Measurements from ENCODE around the gene ARFRP1.
"Not testable (repeated sequence)": the region's sequence is repeated elsewhere in the genome, so short reads cannot be mapped to it uniquely, and the experiment has no call there.

The ARFRP1 gene

GRCh38 chr20:63671695-63672094 lies 36.1 kb downstream of the ARFRP1 start:
- not testable (repeated sequence) for H3K4me2 ChIP-seq (ENCODE audit: low read length); H3K56ac ChIP-seq (ENCODE audit: low read length); DNase-seq; H3K18ac ChIP-seq (ENCODE audit: low read length); H3K4ac ChIP-seq (ENCODE audit: low read depth, low read length); H3K9ac ChIP-seq (ENCODE audit: low read length); H3K79me1 ChIP-seq (ENCODE audit: low read length); H3K79me2 ChIP-seq (ENCODE audit: control insufficient read depth, insufficient read depth, low read length); H4K8ac ChIP-seq (ENCODE audit: low read depth, low read length); H2BK120ac ChIP-seq (ENCODE audit: low read depth, low read length); H2BK5ac ChIP-seq (ENCODE audit: low read length); H3K36me3 ChIP-seq (ENCODE audit: control insufficient read depth, insufficient read depth, low read length); H3K4me3 ChIP-seq (ENCODE audit: low read length); H3K23ac ChIP-seq (ENCODE audit: low read length); H2BK15ac ChIP-seq (replicated peaks; ENCODE audit: low read depth); H2AK5ac ChIP-seq (ENCODE audit: low read length); H3K4me1 ChIP-seq (ENCODE audit: control insufficient read depth, low read depth, low read length); H4K5ac ChIP-seq (ENCODE audit: low read length); H3K27me3 ChIP-seq (ENCODE audit: insufficient read depth, low read length, poor library complexity); H3K27ac ChIP-seq (ENCODE audit: low read depth, low read length)
- WGBS (ENCODE audit: extremely low coverage, insufficient coverage, low lambda C conversion rate), result no CpG with 5 or more reads among the region's 12 CpGs

DNA sequence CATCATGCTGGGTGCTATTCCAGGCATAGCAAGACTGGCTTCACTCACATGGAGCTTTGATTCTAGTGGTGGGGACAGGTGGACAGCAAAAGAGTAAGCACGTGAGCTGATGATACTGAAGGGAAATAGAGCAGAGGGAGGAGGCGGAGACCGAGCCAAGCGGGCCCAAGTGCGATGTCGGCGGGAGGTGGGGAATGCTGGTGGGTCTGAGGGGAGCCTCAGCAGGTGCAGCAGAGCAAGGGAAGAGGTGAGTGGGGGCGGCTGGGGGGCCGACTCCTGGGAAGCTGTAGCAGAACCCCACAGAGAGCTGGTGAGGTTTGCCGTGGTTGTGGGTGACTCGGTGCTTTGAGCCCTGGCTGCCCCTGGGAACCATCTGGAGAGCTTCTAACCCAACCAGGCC lies 39.4 kb downstream of the ARFRP1 start:
- WGBS (ENCODE audit: extremely low coverage, insufficient coverage, low lambda C conversion rate), result no CpG with 5 or more reads among the region's 11 CpGs
- no peak overlapping the region for H3K4me2 ChIP-seq (ENCODE audit: low read length)

GRCh38 chr20:63667858-63668257 lies 39.9 kb downstream of the ARFRP1 start:
- Histone ChIP-seq H3K9ac (ENCODE audit: low read length) (no peak overlapping the region), H4K5ac (ENCODE audit: low read length) (no peak overlapping the region), H3K56ac (ENCODE audit: low read length) (no peak overlapping the region), H3K18ac (ENCODE audit: low read length) (no peak overlapping the region), H3K23ac (ENCODE audit: low read length) (no peak overlapping the region), H2BK15ac (replicated peaks; ENCODE audit: low read depth) (no peak overlapping the region), H2AK5ac (ENCODE audit: low read length) (no peak overlapping the region), H3K4me1 (ENCODE audit: control insufficient read depth, low read depth, low read length) (no peaks in the 10 kb centered on the region), H3K79me1 (ENCODE audit: low read length) (no peaks in the 10 kb centered on the region), H3K4ac (ENCODE audit: low read depth, low read length) (no peak overlapping the region), H3K27ac (ENCODE audit: low read depth, low read length) (no peak overlapping the region), H3K79me2 (ENCODE audit: control insufficient read depth, insufficient read depth, low read length) (no peaks in the 10 kb centered on the region), H2BK5ac (ENCODE audit: low read length) (no peak overlapping the region), H3K4me2 (ENCODE audit: low read length) (no peak overlapping the region), H3K27me3 (ENCODE audit: insufficient read depth, low read length, poor library complexity) (no peaks in the 10 kb centered on the region), H4K8ac (ENCODE audit: low read depth, low read length) (no peak overlapping the region), H3K4me3 (ENCODE audit: low read length) (no peak overlapping the region), H2BK120ac (ENCODE audit: low read depth, low read length) (no peak overlapping the region), H3K36me3 (ENCODE audit: control insufficient read depth, insufficient read depth, low read length) (peaks cover 2% of the 10 kb centered on the region)
- DNase-seq, result no peak
- no CpG with 5 or more reads among the region's 16 CpGs for WGBS (ENCODE audit: extremely low coverage, insufficient coverage, low lambda C conversion rate)

More for the DNA sequence above, 39.4 kb downstream of the ARFRP1 start:
- H3K27ac ChIP-seq (ENCODE audit: low read depth, low read length), result no peak overlapping the region
- no peak overlapping the region for H3K18ac ChIP-seq (ENCODE audit: low read length)
- no peak overlapping the region for H3K23ac ChIP-seq (ENCODE audit: low read length)
- no peak overlapping the region for H2AK5ac ChIP-seq (ENCODE audit: low read length)
- no peak for DNase-seq
- H3K56ac ChIP-seq (ENCODE audit: low read length), result no peak overlapping the region
- H3K79me1 ChIP-seq (ENCODE audit: low read length), result no peaks in the 10 kb centered on the region
- H3K4me3 ChIP-seq (ENCODE audit: low read length), result no peak overlapping the region
- H3K36me3 ChIP-seq (ENCODE audit: control insufficient read depth, insufficient read depth, low read length), result peaks cover 2% of the 10 kb centered on the region
- no peak overlapping the region for H4K8ac ChIP-seq (ENCODE audit: low read depth, low read length)
- no peak overlapping the region for H2BK120ac ChIP-seq (ENCODE audit: low read depth, low read length)
- H2BK5ac ChIP-seq (ENCODE audit: low read length), result no peak overlapping the region
- H3K4me1 ChIP-seq (ENCODE audit: control insufficient read depth, low read depth, low read length), result no peaks in the 10 kb centered on the region
- no peak overlapping the region for H4K5ac ChIP-seq (ENCODE audit: low read length)
- no peak overlapping the region for H2BK15ac ChIP-seq (replicated peaks; ENCODE audit: low read depth)
- H3K79me2 ChIP-seq (ENCODE audit: control insufficient read depth, insufficient read depth, low read length), result no peaks in the 10 kb centered on the region
- no peaks in the 10 kb centered on the region for H3K27me3 ChIP-seq (ENCODE audit: insufficient read depth, low read length, poor library complexity)
- no peak overlapping the region for H3K4ac ChIP-seq (ENCODE audit: low read depth, low read length)
- no peak overlapping the region for H3K9ac ChIP-seq (ENCODE audit: low read length)

GRCh38 chr20:63665708-63666107 lies 42.1 kb downstream of the ARFRP1 start:
- no peaks in the 10 kb centered on the region for H3K4me1 ChIP-seq (ENCODE audit: control insufficient read depth, low read depth, low read length)
- no peaks in the 10 kb centered on the region for H3K79me2 ChIP-seq (ENCODE audit: control insufficient read depth, insufficient read depth, low read length)
- no peak overlapping the region for H3K9ac ChIP-seq (ENCODE audit: low read length)
- no peak overlapping the region for H2BK15ac ChIP-seq (replicated peaks; ENCODE audit: low read depth)
- H2BK120ac ChIP-seq (ENCODE audit: low read depth, low read length), result no peak overlapping the region
- H3K56ac ChIP-seq (ENCODE audit: low read length), result no peak overlapping the region
- H3K18ac ChIP-seq (ENCODE audit: low read length), result no peak overlapping the region
- H3K23ac ChIP-seq (ENCODE audit: low read length), result no peak overlapping the region
- no peaks in the 10 kb centered on the region for H3K79me1 ChIP-seq (ENCODE audit: low read length)
- no peak overlapping the region for H3K4me3 ChIP-seq (ENCODE audit: low read length)
- WGBS (ENCODE audit: extremely low coverage, insufficient coverage, low lambda C conversion rate), result no CpG with 5 or more reads among the region's 14 CpGs
- H3K4me2 ChIP-seq (ENCODE audit: low read length), result no peak overlapping the region
- no peak overlapping the region for H2BK5ac ChIP-seq (ENCODE audit: low read length)
- DNase-seq, result no peak
- H4K5ac ChIP-seq (ENCODE audit: low read length), result no peak overlapping the region
- H2AK5ac ChIP-seq (ENCODE audit: low read length), result no peak overlapping the region
- H4K8ac ChIP-seq (ENCODE audit: low read depth, low read length), result no peak overlapping the region
- H3K36me3 ChIP-seq (ENCODE audit: control insufficient read depth, insufficient read depth, low read length), result peaks cover 2% of the 10 kb centered on the region
- no peaks in the 10 kb centered on the region for H3K27me3 ChIP-seq (ENCODE audit: insufficient read depth, low read length, poor library complexity)
- no peak overlapping the region for H3K4ac ChIP-seq (ENCODE audit: low read depth, low read length)
- H3K27ac ChIP-seq (ENCODE audit: low read depth, low read length), result no peak overlapping the region

GRCh38 chr20:63664861-63665594 lies 42.7 kb downstream of the ARFRP1 start:
- WGBS (ENCODE audit: extremely low coverage, insufficient coverage, low lambda C conversion rate), result no CpG with 5 or more reads among the region's 18 CpGs
- H3K4ac ChIP-seq (ENCODE audit: low read depth, low read length), result no peak overlapping the region
- H2BK15ac ChIP-seq (replicated peaks; ENCODE audit: low read depth), result no peak overlapping the region

More at GRCh38 chr20:63664861-63665594, 42.7 kb downstream of the ARFRP1 start:
- no peak overlapping the region for H2AK5ac ChIP-seq (ENCODE audit: low read length)
- no peak overlapping the region for H3K9ac ChIP-seq (ENCODE audit: low read length)
- H4K8ac ChIP-seq (ENCODE audit: low read depth, low read length), result no peak overlapping the region
- H3K4me2 ChIP-seq (ENCODE audit: low read length), result no peak overlapping the region
- no peak overlapping the region for H3K18ac ChIP-seq (ENCODE audit: low read length)
- no peak overlapping the region for H3K23ac ChIP-seq (ENCODE audit: low read length)
- H2BK5ac ChIP-seq (ENCODE audit: low read length), result no peak overlapping the region
- H3K4me1 ChIP-seq (ENCODE audit: control insufficient read depth, low read depth, low read length), result no peaks in the 10 kb centered on the region
- H2BK120ac ChIP-seq (ENCODE audit: low read depth, low read length), result no peak overlapping the region
- H4K5ac ChIP-seq (ENCODE audit: low read length), result no peak overlapping the region
- H3K4me3 ChIP-seq (ENCODE audit: low read length), result no peak overlapping the region
- H3K56ac ChIP-seq (ENCODE audit: low read length), result no peak overlapping the region
- DNase-seq, result peak; percentile 57
- peaks cover 2% of the 10 kb centered on the region for H3K36me3 ChIP-seq (ENCODE audit: control insufficient read depth, insufficient read depth, low read length)
- no peaks in the 10 kb centered on the region for H3K79me2 ChIP-seq (ENCODE audit: control insufficient read depth, insufficient read depth, low read length)
- H3K27ac ChIP-seq (ENCODE audit: low read depth, low read length), result no peak overlapping the region
- no peaks in the 10 kb centered on the region for H3K79me1 ChIP-seq (ENCODE audit: low read length)
- no peaks in the 10 kb centered on the region for H3K27me3 ChIP-seq (ENCODE audit: insufficient read depth, low read length, poor library complexity)
